LNCAP (cell line): Measurements from ENCODE around the gene CDX1.

ENCODE experiments used
- TF ChIP-seq, protein P1 (sequence below): fragments of 450-650 bp; IDR thresholded peaks from 2 replicates; pipeline ENCODE4 v1.5.1; 2017; ENCODE audit warnings: mild to moderate bottlenecking

Gene CDX1

DNA sequence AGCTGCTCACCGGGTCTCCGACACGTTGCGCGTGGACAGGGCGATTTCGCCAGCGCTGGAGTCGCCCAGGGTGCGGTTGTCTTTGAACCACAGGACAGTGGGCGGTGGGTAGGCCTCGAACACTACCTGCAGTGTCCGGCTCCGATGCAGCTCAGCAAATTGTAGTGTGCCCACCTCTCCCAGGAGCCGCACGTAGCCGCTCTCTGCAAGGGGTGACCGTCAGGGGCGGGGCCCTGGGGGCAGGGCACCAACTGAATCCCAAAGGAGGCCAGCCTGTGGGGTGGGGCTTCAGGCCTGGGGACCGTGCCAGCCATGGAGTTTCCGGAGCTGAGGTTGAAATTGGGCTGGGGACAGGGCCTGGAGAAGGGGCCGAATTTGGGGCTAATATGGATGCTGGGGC, 33.8 kb upstream of the CDX1 start:
- TF ChIP-seq, protein P1, sequence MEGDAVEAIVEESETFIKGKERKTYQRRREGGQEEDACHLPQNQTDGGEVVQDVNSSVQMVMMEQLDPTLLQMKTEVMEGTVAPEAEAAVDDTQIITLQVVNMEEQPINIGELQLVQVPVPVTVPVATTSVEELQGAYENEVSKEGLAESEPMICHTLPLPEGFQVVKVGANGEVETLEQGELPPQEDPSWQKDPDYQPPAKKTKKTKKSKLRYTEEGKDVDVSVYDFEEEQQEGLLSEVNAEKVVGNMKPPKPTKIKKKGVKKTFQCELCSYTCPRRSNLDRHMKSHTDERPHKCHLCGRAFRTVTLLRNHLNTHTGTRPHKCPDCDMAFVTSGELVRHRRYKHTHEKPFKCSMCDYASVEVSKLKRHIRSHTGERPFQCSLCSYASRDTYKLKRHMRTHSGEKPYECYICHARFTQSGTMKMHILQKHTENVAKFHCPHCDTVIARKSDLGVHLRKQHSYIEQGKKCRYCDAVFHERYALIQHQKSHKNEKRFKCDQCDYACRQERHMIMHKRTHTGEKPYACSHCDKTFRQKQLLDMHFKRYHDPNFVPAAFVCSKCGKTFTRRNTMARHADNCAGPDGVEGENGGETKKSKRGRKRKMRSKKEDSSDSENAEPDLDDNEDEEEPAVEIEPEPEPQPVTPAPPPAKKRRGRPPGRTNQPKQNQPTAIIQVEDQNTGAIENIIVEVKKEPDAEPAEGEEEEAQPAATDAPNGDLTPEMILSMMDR: no peak

DNA sequence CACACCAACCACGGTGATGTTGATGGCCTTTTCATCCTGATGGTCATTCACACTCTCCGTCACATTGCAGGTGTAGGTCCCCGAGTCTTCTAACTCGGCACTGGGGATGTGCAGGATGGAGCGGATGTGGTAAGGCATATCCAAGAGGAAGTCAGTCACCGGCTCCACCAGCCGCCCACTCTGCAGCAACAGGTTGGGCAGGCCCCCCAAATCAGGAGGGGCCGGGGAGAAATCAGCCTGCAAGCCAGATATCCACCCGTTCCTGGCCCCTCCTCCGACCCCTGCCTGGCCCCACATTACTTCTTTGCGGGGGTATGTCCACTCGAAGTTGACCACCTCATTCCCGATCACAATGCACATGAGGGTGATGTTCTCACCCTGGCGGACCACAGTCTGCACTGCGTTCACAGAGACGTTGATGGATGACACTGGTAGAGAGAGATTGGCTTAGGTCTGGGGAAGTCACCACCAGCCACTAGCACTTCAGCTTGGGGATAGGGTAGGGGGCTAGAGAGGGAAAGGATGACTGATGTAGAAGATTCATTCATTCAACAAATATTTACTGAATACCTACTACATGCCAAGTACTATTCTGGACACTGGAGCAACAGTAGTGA, 32.9 kb upstream of the CDX1 start:
- TF ChIP-seq, protein P1: no peak

DNA sequence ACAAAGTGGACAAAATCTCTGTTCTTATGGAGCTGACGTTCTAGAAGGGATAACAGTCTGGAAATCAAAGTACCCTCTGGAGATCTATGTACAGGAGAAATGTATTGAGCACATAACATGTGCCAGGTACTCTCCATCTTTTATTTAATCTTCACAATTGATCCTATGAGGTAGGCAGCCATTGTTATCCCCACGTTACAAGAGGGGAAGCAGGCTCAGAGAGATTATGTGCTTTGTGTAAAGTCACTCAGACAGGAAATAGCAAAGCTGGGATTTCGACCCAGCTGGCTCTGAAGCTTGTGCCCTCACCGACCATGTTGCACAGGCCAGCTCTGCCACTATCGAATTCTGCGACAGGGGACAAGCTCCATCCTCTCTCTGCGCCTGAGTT, 32.4 kb upstream of the CDX1 start:
- TF ChIP-seq, protein P1: no peak

DNA sequence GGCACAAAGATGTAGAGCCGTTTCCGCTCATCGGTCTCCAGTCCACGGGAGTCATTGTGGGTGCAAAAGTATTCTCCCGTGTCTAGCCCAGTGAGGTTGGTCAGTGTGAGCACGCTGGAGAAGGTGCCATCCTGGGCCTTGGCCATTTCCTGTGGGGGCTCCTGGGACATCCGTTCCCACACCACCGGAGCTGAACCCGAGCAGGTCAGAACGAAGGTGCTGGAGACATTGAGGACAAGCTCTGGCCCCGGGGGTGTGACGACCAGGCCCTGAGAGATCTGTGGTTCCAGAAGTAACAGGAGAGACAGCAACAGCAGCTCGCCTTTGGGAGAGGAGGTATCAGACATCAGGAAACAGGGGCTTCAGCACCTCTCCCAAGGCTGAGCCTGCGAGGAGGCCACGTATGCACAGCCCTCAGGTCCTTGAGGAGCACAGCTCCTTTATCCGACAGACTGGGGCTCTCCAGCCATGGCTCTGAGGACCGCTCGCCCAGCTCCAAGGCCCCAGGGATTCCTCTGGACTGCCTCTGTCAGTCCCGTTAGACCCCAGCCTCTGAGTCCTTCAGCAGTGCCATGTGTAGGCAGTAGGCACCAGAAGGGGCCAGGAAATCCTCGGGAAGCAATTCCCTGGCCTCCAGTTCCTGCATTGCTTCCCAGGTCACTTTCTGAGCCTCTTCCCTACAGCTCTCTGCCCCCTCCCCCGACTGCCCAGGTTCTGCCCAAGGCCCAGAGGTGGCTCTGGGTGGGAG, 30.8 kb upstream of the CDX1 start:
- TF ChIP-seq, protein P1: no peak

GRCh38 chr5:150136305-150137167, 30.0 kb upstream of the CDX1 start:
- TF ChIP-seq, protein P1: no peak

GRCh38 chr5:150137168-150137957, 29.2 kb upstream of the CDX1 start:
- TF ChIP-seq, protein P1: no peak

DNA sequence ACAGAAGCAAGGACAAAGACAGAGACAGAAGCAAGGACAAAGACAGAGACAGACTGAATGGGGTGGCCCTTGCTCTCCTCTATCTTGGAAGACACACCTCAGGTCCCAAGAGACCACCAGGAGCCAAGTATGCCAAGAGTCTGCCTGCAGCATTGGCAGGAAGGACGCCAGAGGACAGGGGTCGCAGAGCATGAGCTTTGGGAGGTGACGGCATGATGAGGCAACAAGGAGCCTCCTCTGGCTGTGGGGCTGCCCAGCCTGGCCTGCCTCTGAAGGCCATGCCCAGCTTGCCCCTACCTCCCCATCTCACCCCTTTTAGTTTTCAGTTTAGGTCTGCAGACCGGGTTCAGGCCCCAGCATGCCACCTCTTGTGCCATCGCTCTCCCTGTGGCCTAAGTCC, 28.6 kb upstream of the CDX1 start:
- TF ChIP-seq, protein P1: no peak
